ENCODE measurements around the gene KIF12. TPM values are rescaled to one million over a fixed set of nuclear protein-coding genes. Genes with fewer than 3 reads are reported as not detected.

KIF12 gene
- total and polyA plus RNA-seq, 2 of the 13 experiments (the other 11 are each of a cell fraction or from before 2014, with no cell fraction given) = 1.8 to 12.5 TPM

DNA sequence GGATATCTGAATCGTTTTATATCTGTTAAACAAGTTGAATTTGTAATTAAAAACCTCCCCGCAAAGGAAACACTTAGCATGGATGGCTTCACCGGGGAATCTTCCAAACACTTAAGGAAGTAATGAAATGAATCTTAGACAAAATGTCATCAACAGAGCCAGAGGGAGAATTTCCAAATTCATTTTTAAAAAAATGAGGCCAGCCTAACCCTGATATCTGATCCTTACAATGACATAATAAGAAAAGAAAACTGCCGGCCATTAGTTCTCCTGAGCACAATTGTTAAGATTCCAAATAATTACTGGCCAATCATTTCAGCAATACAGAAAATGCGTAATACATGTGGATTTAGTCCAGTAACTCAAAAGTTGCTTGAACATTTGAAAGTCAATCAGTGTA, 6.1 kb upstream of the KIF12 start:
- in situ Hi-C loops (cut with HindIII; ENCODE audit: extremely low pct_ligation_motif_present, low pct_unique_long_range_greater_than_20kb) = loop anchor here (5.0 kb wide), 1 partner anchor 37 kb away; no protein-coding TSS in a partner anchor

More for the DNA sequence above, 6.1 kb upstream of the KIF12 start:
- no TSS peak for BruUV-seq (replicated peaks)
- Histone ChIP-seq H3K9me3 (ENCODE audit: low read length) (peaks cover 13% of the 10 kb centered on the region), H3K79me2 (ENCODE audit: insufficient read depth, low read length) (no peaks in the 10 kb centered on the region), H3K27me3 (ENCODE audit: control insufficient read depth in 1 of 2, insufficient read depth in 2 of 2, low read length in 2 of 2) (no peaks in the 10 kb centered on the region), H3K27ac (ENCODE audit: extremely low read length, insufficient read depth, low read length) (no peak overlapping the region), H3K9ac (ENCODE audit: insufficient read depth, low read depth, low read length) (no peak overlapping the region), H4K20me1 (ENCODE audit: insufficient read depth, low read length) (no peaks in the 10 kb centered on the region), H3K4me3 (replicated peaks in 1 of 3; ENCODE audit: insufficient read depth in 1 of 3, low read depth in 2 of 3, low read length in 3 of 3) (no peak overlapping the region), H3K4me1 (ENCODE audit: insufficient read depth, low read length) (peaks cover 48% of the 10 kb centered on the region), H2AFZ (ENCODE audit: low read length) (no peak overlapping the region), H3K4me2 (ENCODE audit: low read depth, low read length) (no peak overlapping the region), H3K36me3 (replicated peaks in 1 of 2; ENCODE audit: control insufficient read depth in 1 of 2, insufficient read depth in 2 of 2, low read length in 2 of 2) (no peaks in the 10 kb centered on the region)
- no peak for FAIRE-seq
- no peak for DNase-seq (ENCODE audit: low spot score)
- 84% methylated on average over 5 of the region's 5 CpGs for WGBS (ENCODE audit: low lambda C conversion rate)
- ChIA-PET POLR2A (no interaction called here), CTCF (ENCODE audit: low intra/inter-chr PET ratio, low total read pairs) (no interaction called here)
- intact Hi-C loops (cut with micrococcal nuclease; ENCODE audit: unreplicated experiment) = loop anchor here (5.0 kb wide), 2 partner anchors 67 to 132 kb away; no protein-coding TSS in a partner anchor
- TF ChIP-seq ZBTB38 (CRISPR knock-in tag; IDR thresholded peaks at IDR 0.05) = no peak
- TF ChIP-seq NFKB2 (CRISPR knock-in tag; IDR thresholded peaks at IDR 0.05; ENCODE audit: borderline replicate concordance) = no peak
- TF ChIP-seq ARNT (IDR thresholded peaks at IDR 0.05) = no peak
- TF ChIP-seq ZNF496 (CRISPR knock-in tag; IDR thresholded peaks at IDR 0.05; ENCODE audit: insufficient replicate concordance) = no peak
- no peak for TF ChIP-seq ZNF282 (IDR thresholded peaks at IDR 0.05; ENCODE audit: partially characterized antibody)
- TF ChIP-seq, protein P1, sequence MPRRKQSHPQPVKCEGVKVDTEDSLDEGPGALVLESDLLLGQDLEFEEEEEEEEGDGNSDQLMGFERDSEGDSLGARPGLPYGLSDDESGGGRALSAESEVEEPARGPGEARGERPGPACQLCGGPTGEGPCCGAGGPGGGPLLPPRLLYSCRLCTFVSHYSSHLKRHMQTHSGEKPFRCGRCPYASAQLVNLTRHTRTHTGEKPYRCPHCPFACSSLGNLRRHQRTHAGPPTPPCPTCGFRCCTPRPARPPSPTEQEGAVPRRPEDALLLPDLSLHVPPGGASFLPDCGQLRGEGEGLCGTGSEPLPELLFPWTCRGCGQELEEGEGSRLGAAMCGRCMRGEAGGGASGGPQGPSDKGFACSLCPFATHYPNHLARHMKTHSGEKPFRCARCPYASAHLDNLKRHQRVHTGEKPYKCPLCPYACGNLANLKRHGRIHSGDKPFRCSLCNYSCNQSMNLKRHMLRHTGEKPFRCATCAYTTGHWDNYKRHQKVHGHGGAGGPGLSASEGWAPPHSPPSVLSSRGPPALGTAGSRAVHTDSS (CRISPR knock-in tag; conservative IDR thresholded peaks at IDR 0.05) = no peak
- TF ChIP-seq KAT7 (CRISPR knock-in tag; IDR thresholded peaks at IDR 0.05; ENCODE audit: borderline replicate concordance) = no peak
- no peak for TF ChIP-seq CC2D1A (CRISPR knock-in tag; IDR thresholded peaks at IDR 0.05)
- no peak for TF ChIP-seq ZNF263 (CRISPR knock-in tag; IDR thresholded peaks at IDR 0.05)
- no peak for TF ChIP-seq MAF1 (CRISPR knock-in tag; IDR thresholded peaks at IDR 0.05; ENCODE audit: borderline replicate concordance)
- TF ChIP-seq ZNF124 (CRISPR knock-in tag; IDR thresholded peaks at IDR 0.05) = no peak
- no peak for TF ChIP-seq ZNF724P (CRISPR knock-in tag; IDR thresholded peaks at IDR 0.05; ENCODE audit: borderline replicate concordance)
- TF ChIP-seq, protein P2, sequence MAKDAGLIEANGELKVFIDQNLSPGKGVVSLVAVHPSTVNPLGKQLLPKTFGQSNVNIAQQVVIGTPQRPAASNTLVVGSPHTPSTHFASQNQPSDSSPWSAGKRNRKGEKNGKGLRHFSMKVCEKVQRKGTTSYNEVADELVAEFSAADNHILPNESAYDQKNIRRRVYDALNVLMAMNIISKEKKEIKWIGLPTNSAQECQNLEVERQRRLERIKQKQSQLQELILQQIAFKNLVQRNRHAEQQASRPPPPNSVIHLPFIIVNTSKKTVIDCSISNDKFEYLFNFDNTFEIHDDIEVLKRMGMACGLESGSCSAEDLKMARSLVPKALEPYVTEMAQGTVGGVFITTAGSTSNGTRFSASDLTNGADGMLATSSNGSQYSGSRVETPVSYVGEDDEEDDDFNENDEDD (CRISPR knock-in tag; IDR thresholded peaks at IDR 0.05; ENCODE audit: borderline replicate concordance) = no peak
- TF ChIP-seq SPEN (CRISPR knock-in tag; IDR thresholded peaks at IDR 0.05; ENCODE audit: low read depth) = no peak
- no peak for TF ChIP-seq MTA1 (CRISPR knock-in tag; IDR thresholded peaks at IDR 0.05; ENCODE audit: borderline replicate concordance)
- TF ChIP-seq TEAD2 (CRISPR knock-in tag; IDR thresholded peaks at IDR 0.05) = no peak
- TF ChIP-seq GPN1 (CRISPR knock-in tag; IDR thresholded peaks at IDR 0.05; ENCODE audit: borderline replicate concordance) = no peak
- no peak for TF ChIP-seq NRL (CRISPR knock-in tag; IDR thresholded peaks at IDR 0.05; ENCODE audit: borderline replicate concordance)
- TF ChIP-seq, protein P3, sequence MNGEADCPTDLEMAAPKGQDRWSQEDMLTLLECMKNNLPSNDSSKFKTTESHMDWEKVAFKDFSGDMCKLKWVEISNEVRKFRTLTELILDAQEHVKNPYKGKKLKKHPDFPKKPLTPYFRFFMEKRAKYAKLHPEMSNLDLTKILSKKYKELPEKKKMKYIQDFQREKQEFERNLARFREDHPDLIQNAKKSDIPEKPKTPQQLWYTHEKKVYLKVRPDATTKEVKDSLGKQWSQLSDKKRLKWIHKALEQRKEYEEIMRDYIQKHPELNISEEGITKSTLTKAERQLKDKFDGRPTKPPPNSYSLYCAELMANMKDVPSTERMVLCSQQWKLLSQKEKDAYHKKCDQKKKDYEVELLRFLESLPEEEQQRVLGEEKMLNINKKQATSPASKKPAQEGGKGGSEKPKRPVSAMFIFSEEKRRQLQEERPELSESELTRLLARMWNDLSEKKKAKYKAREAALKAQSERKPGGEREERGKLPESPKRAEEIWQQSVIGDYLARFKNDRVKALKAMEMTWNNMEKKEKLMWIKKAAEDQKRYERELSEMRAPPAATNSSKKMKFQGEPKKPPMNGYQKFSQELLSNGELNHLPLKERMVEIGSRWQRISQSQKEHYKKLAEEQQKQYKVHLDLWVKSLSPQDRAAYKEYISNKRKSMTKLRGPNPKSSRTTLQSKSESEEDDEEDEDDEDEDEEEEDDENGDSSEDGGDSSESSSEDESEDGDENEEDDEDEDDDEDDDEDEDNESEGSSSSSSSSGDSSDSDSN (CRISPR knock-in tag; IDR thresholded peaks at IDR 0.05) = no peak
- TF ChIP-seq TP53 (CRISPR knock-in tag; conservative IDR thresholded peaks at IDR 0.05) = no peak
- no peak for ATAC-seq
